Measurements from ENCODE around the gene PNMA1. TPM values are rescaled to one million over a fixed set of nuclear protein-coding genes. Genes with fewer than 3 reads are reported as not detected.

PNMA1 gene
- total and polyA plus RNA-seq, 2 of the 13 experiments (the other 11 are each of a cell fraction or from before 2014, with no cell fraction given), result 7.0 to 8.3 TPM

- TF ChIP-seq KAT8 (CRISPR knock-in tag; IDR thresholded peaks at IDR 0.05) (no peak), ARID3A (IDR thresholded peaks at IDR 0.05; ENCODE audit: low read depth, low read length) (no peak), ETV6 (CRISPR knock-in tag; conservative IDR thresholded peaks at IDR 0.05) (no peak), TFAP4 (IDR thresholded peaks at IDR 0.05; ENCODE audit: borderline replicate concordance, low read depth) (peak; percentile 46; the same call in 1 of the 2 replicates), RARG (CRISPR knock-in tag; IDR thresholded peaks at IDR 0.05; ENCODE audit: low read depth) (no peak), ZMAT5 (CRISPR knock-in tag; IDR thresholded peaks at IDR 0.05; ENCODE audit: borderline replicate concordance, low read depth) (no peak), SSRP1 (CRISPR knock-in tag; IDR thresholded peaks at IDR 0.05) (no peak), ZNF317 (CRISPR knock-in tag; IDR thresholded peaks at IDR 0.05) (no peak), SAP130 (CRISPR knock-in tag; IDR thresholded peaks at IDR 0.05; ENCODE audit: low read depth) (no peak), ZNF777 (CRISPR knock-in tag; IDR thresholded peaks at IDR 0.05) (no peak), ZNF557 (CRISPR knock-in tag; IDR thresholded peaks at IDR 0.05) (no peak), ZMAT3 (CRISPR knock-in tag; conservative IDR thresholded peaks at IDR 0.05) (no peak), GMEB1 (CRISPR knock-in tag; IDR thresholded peaks at IDR 0.05; ENCODE audit: borderline replicate concordance) (no peak; the same call in 1 of the 2 replicates), TAF15 (IDR thresholded peaks at IDR 0.05; ENCODE audit: low read depth, low read length, poor library complexity, severe bottlenecking) (no peak), NR0B2 (CRISPR knock-in tag; IDR thresholded peaks at IDR 0.05) (no peak), ZNF33B (CRISPR knock-in tag; IDR thresholded peaks at IDR 0.05) (no peak), ZFX (CRISPR knock-in tag; IDR thresholded peaks at IDR 0.05; ENCODE audit: low read depth) (peak; percentile 71), ZNF484 (CRISPR knock-in tag; IDR thresholded peaks at IDR 0.05; ENCODE audit: borderline replicate concordance, low read depth) (no peak), RORA (CRISPR knock-in tag; IDR thresholded peaks at IDR 0.05) (no peak), ELK4 (CRISPR knock-in tag; IDR thresholded peaks at IDR 0.05; ENCODE audit: borderline replicate concordance) (no peak)
These were observed 40.0 kb upstream of the PNMA1 start (continued) for GRCh38 chr14:73753887-73754795.

Measured in HepG2 (cell line).